Measurements from ENCODE around the gene CYTH1.
"Not testable (repeated sequence)": the region's sequence is repeated elsewhere in the genome, so short reads cannot be mapped to it uniquely, and the experiment has no call there.

Gene CYTH1

GRCh38 chr17:78759203-78759968 is 22.7 kb downstream of the CYTH1 start:
- DNase-seq (ENCODE audit: low read depth) = peak; percentile 32

- DNase-seq (ENCODE audit: low read depth) = no peak
Observed at GRCh38 chr17:78753316-78754250, 28.5 kb downstream of the CYTH1 start.

GRCh38 chr17:78751447-78752161 is 30.5 kb downstream of the CYTH1 start:
- no peak for DNase-seq (ENCODE audit: low read depth)

GRCh38 chr17:78751000-78751399 is 31.1 kb downstream of the CYTH1 start:
- DNase-seq (ENCODE audit: low read depth) = not testable (repeated sequence)

GRCh38 chr17:78748730-78749317 is 33.2 kb downstream of the CYTH1 start:
- DNase-seq (ENCODE audit: low read depth) = peak; percentile 53

- no peak for DNase-seq (ENCODE audit: low read depth)
Observed at GRCh38 chr17:78748048-78748729, 33.9 kb downstream of the CYTH1 start.

- no peak for DNase-seq (ENCODE audit: low read depth)
Observed at GRCh38 chr17:78747488-78747887, 34.6 kb downstream of the CYTH1 start.

GRCh38 chr17:78746949-78747269 is 35.2 kb downstream of the CYTH1 start:
- no peak for DNase-seq (ENCODE audit: low read depth)

- DNase-seq (ENCODE audit: low read depth) = no peak
Observed at GRCh38 chr17:78746263-78746948, 35.7 kb downstream of the CYTH1 start.

GRCh38 chr17:78745407-78746088 is 36.5 kb downstream of the CYTH1 start:
- no peak for DNase-seq (ENCODE audit: low read depth)

GRCh38 chr17:78742901-78743300 is 39.2 kb downstream of the CYTH1 start:
- no peak for DNase-seq (ENCODE audit: low read depth)

GRCh38 chr17:78741644-78742284 is 40.3 kb downstream of the CYTH1 start:
- DNase-seq (ENCODE audit: low read depth) = no peak

GRCh38 chr17:78739331-78739931 is 42.6 kb downstream of the CYTH1 start:
- DNase-seq (ENCODE audit: low read depth) = no peak

- DNase-seq (ENCODE audit: low read depth) = no peak
Observed at GRCh38 chr17:78738698-78739097, 43.4 kb downstream of the CYTH1 start.

GRCh38 chr17:78738278-78738677 is 43.8 kb downstream of the CYTH1 start:
- DNase-seq (ENCODE audit: low read depth) = no peak

- DNase-seq (ENCODE audit: low read depth) = no peak
Observed at GRCh38 chr17:78737332-78737731, 44.7 kb downstream of the CYTH1 start.

GRCh38 chr17:78736526-78737079 is 45.5 kb downstream of the CYTH1 start:
- DNase-seq (ENCODE audit: low read depth) = peak; percentile 34

GRCh38 chr17:78735832-78736525 is 46.1 kb downstream of the CYTH1 start:
- no peak for DNase-seq (ENCODE audit: low read depth)
